Immature natural killer cell (primary cell): Measurements from ENCODE around the gene ZZZ3. TPM values are rescaled to one million over a fixed set of nuclear protein-coding genes. Genes with fewer than 3 reads are reported as not detected.

ENCODE experiments used
- polyA plus RNA-seq, 3 donors: library from polyadenylated mRNA; unstranded; fragments of 300-500 nt; fragmentation: Illumina TruSeq; gene quantifications; one replicate each; pipeline ENCODE4 v1.2.3, GENCODE V29; 2021

ZZZ3 gene
- polyA plus RNA-seq, 3 donors from 2014 or later, result 8.8 to 25.8 (median 12.8) TPM

Other genes starting within 250 kb of the ZZZ3 start
- 10 to 100 TPM; 33.1 to 45.0 (median 33.8) TPM for gene USP33, start 77.2 kb upstream of the ZZZ3 start, polyA plus RNA-seq
- 1 to 10 TPM; 5.3 to 7.7 (median 7.1) TPM for gene MIGA1, start 97.0 kb upstream of the ZZZ3 start, polyA plus RNA-seq
- gene NEXN, start 206.0 kb upstream of the ZZZ3 start, polyA plus RNA-seq, result 1 to 10 TPM in 2 of 3 donors, under 1 TPM in 1; 0.89 to 3.0 (median 2.6) TPM